ENCODE measurements around the gene AK5.

Gene AK5

GRCh38 chr1:77373702-77374101 lies 91.9 kb downstream of the AK5 start:
- H3K4me3 ChIP-seq (ENCODE audit: low read depth, low read length), result no peak overlapping the region
- DNase-seq (ENCODE audit: low read depth), result no peak
- TF ChIP-seq MYC (IDR thresholded peaks at IDR 0.05; ENCODE audit: low read depth, low read length) (no peak), CTCF (IDR thresholded peaks at IDR 0.05; ENCODE audit: low read depth, low read length) (no peak), MAX (IDR thresholded peaks at IDR 0.05; ENCODE audit: low read depth, low read length) (no peak)

DNA sequence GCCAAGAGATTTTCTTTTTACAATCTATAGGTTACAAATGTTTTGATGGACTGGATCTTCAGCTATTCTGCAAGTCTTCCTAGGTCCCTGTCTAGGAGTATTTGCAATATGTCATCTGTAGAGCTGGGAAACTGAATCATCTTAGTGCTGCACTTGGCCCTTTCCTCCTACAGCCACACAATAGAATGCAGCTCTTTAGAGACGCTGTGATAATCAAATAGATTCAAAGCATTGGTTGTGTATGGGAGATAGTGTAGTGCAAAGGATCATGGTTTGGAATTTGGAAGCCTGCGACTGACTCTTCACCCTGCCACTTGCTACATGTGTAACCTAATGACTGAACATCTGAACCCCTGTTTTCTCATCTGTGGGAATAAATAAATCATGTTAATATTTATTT lies 93.7 kb downstream of the AK5 start:
- no peak for DNase-seq (ENCODE audit: low read depth)
- H3K4me3 ChIP-seq (ENCODE audit: low read depth, low read length), result no peak overlapping the region
- TF ChIP-seq MYC (IDR thresholded peaks at IDR 0.05; ENCODE audit: low read depth, low read length) (no peak), CTCF (IDR thresholded peaks at IDR 0.05; ENCODE audit: low read depth, low read length) (no peak), POLR2A (IDR thresholded peaks at IDR 0.05; ENCODE audit: extremely low read depth, insufficient read length) (no peak), MAX (IDR thresholded peaks at IDR 0.05; ENCODE audit: low read depth, low read length) (no peak)

- H3K4me3 ChIP-seq (ENCODE audit: low read depth, low read length), result no peak overlapping the region
- TF ChIP-seq POLR2A (IDR thresholded peaks at IDR 0.05; ENCODE audit: extremely low read depth, insufficient read length) (no peak), MYC (IDR thresholded peaks at IDR 0.05; ENCODE audit: low read depth, low read length) (no peak), CTCF (IDR thresholded peaks at IDR 0.05; ENCODE audit: low read depth, low read length) (no peak), MAX (IDR thresholded peaks at IDR 0.05; ENCODE audit: low read depth, low read length) (no peak)
- no peak for DNase-seq (ENCODE audit: low read depth)
Measured at GRCh38 chr1:77375990-77376389, 94.2 kb downstream of the AK5 start.

GRCh38 chr1:77378723-77379535 lies 97.1 kb downstream of the AK5 start:
- TF ChIP-seq POLR2A (IDR thresholded peaks at IDR 0.05; ENCODE audit: extremely low read depth, insufficient read length) (no peak), MYC (IDR thresholded peaks at IDR 0.05; ENCODE audit: low read depth, low read length) (no peak), MAX (IDR thresholded peaks at IDR 0.05; ENCODE audit: low read depth, low read length) (no peak), CTCF (IDR thresholded peaks at IDR 0.05; ENCODE audit: low read depth, low read length) (no peak)
- DNase-seq (ENCODE audit: low read depth), result no peak
- H3K4me3 ChIP-seq (ENCODE audit: low read depth, low read length), result no peak overlapping the region

- TF ChIP-seq POLR2A (IDR thresholded peaks at IDR 0.05; ENCODE audit: extremely low read depth, insufficient read length), result no peak
- TF ChIP-seq MYC (IDR thresholded peaks at IDR 0.05; ENCODE audit: low read depth, low read length), result no peak
- TF ChIP-seq CTCF (IDR thresholded peaks at IDR 0.05; ENCODE audit: low read depth, low read length), result no peak
- TF ChIP-seq MAX (IDR thresholded peaks at IDR 0.05; ENCODE audit: low read depth, low read length), result no peak
- no peak overlapping the region for H3K4me3 ChIP-seq (ENCODE audit: low read depth, low read length)
- DNase-seq (ENCODE audit: low read depth), result no peak
Measured at GRCh38 chr1:77382366-77382765, 100.5 kb downstream of the AK5 start.

Data from NB4 (cell line).